Breast epithelium (tissue), 4 donors: ENCODE data around the gene ST6GALNAC3. TPM values are rescaled to one million over a fixed set of nuclear protein-coding genes. Genes with fewer than 3 reads are reported as not detected.

Experiments
- DNase-seq, 2 donors: peaks; one replicate each; pipeline ENCODE4 v3.0.0-alpha.2; 2019; ENCODE audit warnings: low spot score in 2 of 2
- H3K27ac ChIP-seq, 2 donors: fragments of 200-600 bp; sonication (generic) in 1 of 2; one replicate each; pipeline ENCODE4 v1.5.1; 2016 to 2019; ENCODE audit warnings: mild to moderate bottlenecking in 1 of 2
- H3K27me3 ChIP-seq, 2 donors: fragments of 200-600 bp; sonication (generic) in 1 of 2; one replicate each; pipeline versions ENCODE4 v1.5.1 to v1.6.0; 2017 to 2019; ENCODE audit warnings: control low read depth in 1 of 2, mild to moderate bottlenecking in 1 of 2
- H3K36me3 ChIP-seq: fragments of 200-600 bp; one replicate; pipeline ENCODE4 v1.5.1; 2019
- H3K4me1 ChIP-seq, 2 donors: fragments of 200-600 bp; sonication (generic); one replicate each; pipeline ENCODE4 v1.5.1; 2016 to 2019; ENCODE audit warnings: control low read depth in 1 of 2
- H3K4me3 ChIP-seq, 3 donors: fragments of 200-600 bp; sonication (generic); 1 replicate in 2 of 3; 2 replicates in 1 of 3; pipeline ENCODE4 v1.5.1; 2016 to 2019; ENCODE audit warnings: mild to moderate bottlenecking in 3 of 3, moderate library complexity in 2 of 3
- H3K9me3 ChIP-seq, 2 donors: fragments of 200-600 bp; sonication (generic) in 1 of 2; one replicate each; pipeline ENCODE4 v1.5.1; 2016 to 2019; ENCODE audit warnings: control low read depth in 1 of 2
- POLR2A ChIP-seq: fragments of 450-650 bp; IDR thresholded peaks from one replicate; pipeline ENCODE4 v1.6.1; 2016; ENCODE audit warnings: antibody characterized with exemption, mild to moderate bottlenecking, moderate library complexity
- POLR2AphosphoS5 ChIP-seq, 3 donors: sonication (generic); formaldehyde crosslinking; IDR thresholded peaks; one replicate each; pipeline ENCODE4 v1.6.1; 2017; ENCODE audit warnings: antibody characterized with exemption in 3 of 3
- intact Hi-C: fragments of 100-400 bp; cut with DNase I; formaldehyde crosslinking; loops from one replicate; pipeline ENCODE4 v1.15.1; 2023; ENCODE audit warnings: low total_unique reads
- total RNA-seq, 3 donors: library from RNA; depleted of rRNA; stranded (reverse); fragments of >200 nt; gene quantifications; one replicate each; pipeline ENCODE4 v1.1.0, GENCODE V29; 2016
- TF ChIP-seq, protein P1 (sequence below), 3 donors: fragments of 450-650 bp; IDR thresholded peaks; one replicate each; pipeline ENCODE4 v1.5.1; 2016 to 2017; ENCODE audit warnings: antibody characterized with exemption in 3 of 3, mild to moderate bottlenecking in 3 of 3, moderate library complexity in 3 of 3

Gene ST6GALNAC3
- total RNA-seq, 3 donors from 2014 or later: 4.1 to 14.4 (median 8.5) TPM

DNA sequence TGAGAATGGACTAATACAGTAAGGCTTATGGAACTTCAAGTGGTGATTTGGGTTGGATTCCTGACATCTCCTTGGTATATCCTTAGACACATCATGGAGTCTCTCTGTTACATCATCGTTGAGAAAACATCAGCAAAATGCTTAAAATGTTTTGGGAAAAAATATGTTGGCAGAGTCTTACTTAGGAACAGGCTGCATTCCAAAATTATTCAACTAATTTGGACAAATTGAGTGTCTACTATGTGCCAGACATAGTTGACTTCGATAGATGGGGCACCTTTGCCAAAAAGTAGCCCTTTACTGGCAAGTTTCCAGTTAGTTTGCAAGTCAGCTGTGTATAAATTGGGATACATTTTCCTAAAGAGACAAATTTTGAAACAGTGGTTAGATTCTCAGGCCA, 539.3 kb downstream of the ST6GALNAC3 start:
- no peak for DNase-seq
- intact Hi-C loops: no loop called here
- Histone ChIP-seq H3K9me3 (no peaks in the 10 kb centered on the region), H3K27me3 (no peaks in the 10 kb centered on the region), H3K4me3 (no peak overlapping the region), H3K27ac (no peak overlapping the region), H3K36me3 (no peaks in the 10 kb centered on the region), H3K4me1 (no peaks in the 10 kb centered on the region)
- no peak for TF ChIP-seq POLR2AphosphoS5 (IDR thresholded peaks at IDR 0.05)
- TF ChIP-seq, protein P1, sequence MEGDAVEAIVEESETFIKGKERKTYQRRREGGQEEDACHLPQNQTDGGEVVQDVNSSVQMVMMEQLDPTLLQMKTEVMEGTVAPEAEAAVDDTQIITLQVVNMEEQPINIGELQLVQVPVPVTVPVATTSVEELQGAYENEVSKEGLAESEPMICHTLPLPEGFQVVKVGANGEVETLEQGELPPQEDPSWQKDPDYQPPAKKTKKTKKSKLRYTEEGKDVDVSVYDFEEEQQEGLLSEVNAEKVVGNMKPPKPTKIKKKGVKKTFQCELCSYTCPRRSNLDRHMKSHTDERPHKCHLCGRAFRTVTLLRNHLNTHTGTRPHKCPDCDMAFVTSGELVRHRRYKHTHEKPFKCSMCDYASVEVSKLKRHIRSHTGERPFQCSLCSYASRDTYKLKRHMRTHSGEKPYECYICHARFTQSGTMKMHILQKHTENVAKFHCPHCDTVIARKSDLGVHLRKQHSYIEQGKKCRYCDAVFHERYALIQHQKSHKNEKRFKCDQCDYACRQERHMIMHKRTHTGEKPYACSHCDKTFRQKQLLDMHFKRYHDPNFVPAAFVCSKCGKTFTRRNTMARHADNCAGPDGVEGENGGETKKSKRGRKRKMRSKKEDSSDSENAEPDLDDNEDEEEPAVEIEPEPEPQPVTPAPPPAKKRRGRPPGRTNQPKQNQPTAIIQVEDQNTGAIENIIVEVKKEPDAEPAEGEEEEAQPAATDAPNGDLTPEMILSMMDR (IDR thresholded peaks at IDR 0.05): no peak
- no peak for TF ChIP-seq POLR2A

DNA sequence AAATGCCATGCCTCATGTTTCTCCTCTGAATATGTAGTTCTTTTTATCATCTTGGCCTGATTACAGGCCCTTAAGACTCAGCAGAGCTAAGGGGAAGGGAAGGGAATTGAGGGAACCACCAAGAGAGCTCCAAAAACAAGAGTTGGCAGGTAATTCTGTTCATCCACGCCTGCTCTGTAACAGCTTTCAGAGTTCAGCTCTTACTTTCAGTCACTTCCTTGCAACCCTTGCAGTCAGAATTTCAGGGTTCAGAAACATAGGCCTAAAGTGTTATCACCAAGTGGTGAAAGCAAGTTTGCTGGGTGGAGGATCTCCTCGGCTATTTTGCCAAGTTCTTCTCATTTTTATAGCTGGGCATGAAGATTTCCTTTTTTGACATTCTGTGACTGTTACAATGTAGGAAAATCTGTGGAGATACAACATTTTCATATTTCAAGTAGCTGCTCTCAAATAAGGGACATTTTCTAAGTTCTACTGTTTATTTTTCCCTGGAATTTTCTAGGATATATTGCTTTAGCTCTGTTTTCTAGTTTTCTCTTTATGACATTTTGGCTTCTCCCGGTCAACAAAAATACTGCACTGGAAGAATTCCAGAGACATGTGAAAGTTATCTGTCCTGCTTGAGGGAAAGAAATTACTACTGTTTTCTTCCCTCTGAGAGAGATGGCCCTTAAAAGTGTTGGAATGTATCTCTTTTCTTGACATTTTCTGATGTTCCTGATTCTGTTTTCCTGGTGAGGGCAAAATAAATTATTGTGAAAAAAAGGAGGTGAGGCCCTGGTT, 540.9 kb downstream of the ST6GALNAC3 start:
- intact Hi-C loops: no loop called here
- no peaks in the 10 kb centered on the region for H3K36me3 ChIP-seq
- no peaks in the 10 kb centered on the region for H3K27me3 ChIP-seq
- TF ChIP-seq, protein P1 (IDR thresholded peaks at IDR 0.05): no peak
- TF ChIP-seq POLR2A: no peak
- no peak overlapping the region for H3K27ac ChIP-seq
- no peaks in the 10 kb centered on the region for H3K4me1 ChIP-seq
- no peak overlapping the region for H3K4me3 ChIP-seq
- no peaks in the 10 kb centered on the region for H3K9me3 ChIP-seq
- DNase-seq: no peak

DNA sequence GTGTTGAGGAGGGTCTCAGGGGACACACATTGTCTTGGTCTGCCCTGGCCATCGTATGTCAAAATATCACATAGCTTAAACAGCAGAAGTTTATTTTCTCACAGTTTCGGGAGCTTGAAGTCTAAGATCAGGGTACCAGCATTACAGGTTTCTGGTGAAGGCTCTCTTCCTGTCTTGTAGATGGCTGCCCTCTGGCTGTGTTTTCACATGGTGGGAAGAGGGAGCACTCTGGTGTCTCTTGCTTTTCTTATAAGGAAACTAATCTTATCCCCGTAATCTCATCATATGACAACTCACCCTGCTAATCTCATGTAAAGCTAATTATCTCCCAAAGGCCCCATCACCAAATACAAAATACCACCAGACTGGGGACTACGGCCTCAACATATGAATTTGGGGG, 545.8 kb downstream of the ST6GALNAC3 start:
- TF ChIP-seq POLR2A (no peak), POLR2AphosphoS5 (IDR thresholded peaks at IDR 0.05) (no peak)
- TF ChIP-seq, protein P1 (IDR thresholded peaks at IDR 0.05): no peak
- no peaks in the 10 kb centered on the region for H3K9me3 ChIP-seq
- DNase-seq: no peak
- intact Hi-C loops: loop anchor here (1.0 kb wide), 1 partner anchor 8 kb away; no protein-coding TSS in a partner anchor
- H3K4me3 ChIP-seq: no peak overlapping the region
- no peaks in the 10 kb centered on the region for H3K27me3 ChIP-seq
- no peaks in the 10 kb centered on the region for H3K36me3 ChIP-seq
- no peak overlapping the region for H3K27ac ChIP-seq
- no peaks in the 10 kb centered on the region for H3K4me1 ChIP-seq

DNA sequence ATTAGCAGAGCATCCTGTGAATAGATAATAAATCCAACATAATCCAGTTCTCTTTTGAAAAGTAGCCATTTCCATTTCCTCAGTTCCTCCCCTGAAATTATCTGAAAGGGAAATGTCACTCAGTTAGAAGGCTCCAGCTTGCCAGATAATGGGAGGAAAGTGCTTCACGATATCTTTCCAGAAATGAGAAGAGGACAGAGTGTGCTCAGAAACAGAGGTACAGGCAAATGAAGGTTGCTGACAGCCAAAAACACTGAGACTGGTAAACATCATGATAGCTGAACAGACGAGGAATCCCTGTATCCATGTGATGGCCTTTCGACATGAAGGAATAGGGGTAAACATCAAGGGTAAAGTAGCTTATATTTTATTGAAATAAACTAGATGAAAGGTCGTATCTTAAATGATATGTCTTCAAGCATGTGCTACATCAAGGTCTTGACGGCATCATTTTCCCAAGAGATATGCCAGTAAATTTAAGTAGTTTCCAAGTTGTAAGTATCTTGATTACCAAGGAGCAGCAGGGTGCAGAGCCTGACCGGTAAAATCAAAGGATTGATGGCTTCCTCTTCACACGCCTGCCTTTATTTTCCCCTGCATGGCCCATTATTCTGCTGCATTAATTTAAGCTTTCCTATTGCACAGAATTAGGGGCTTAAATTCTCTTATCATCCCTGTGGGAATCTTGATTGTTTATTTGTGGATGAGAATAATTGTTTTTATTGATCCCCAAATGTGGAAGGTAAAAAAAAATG, 548.4 kb downstream of the ST6GALNAC3 start:
- H3K36me3 ChIP-seq: no peaks in the 10 kb centered on the region
- no peaks in the 10 kb centered on the region for H3K27me3 ChIP-seq
- H3K9me3 ChIP-seq: no peaks in the 10 kb centered on the region
- intact Hi-C loops: no loop called here
- no peak overlapping the region for H3K27ac ChIP-seq
- no peak overlapping the region for H3K4me3 ChIP-seq
- no peak for DNase-seq
- no peaks in the 10 kb centered on the region for H3K4me1 ChIP-seq
- TF ChIP-seq POLR2AphosphoS5 (IDR thresholded peaks at IDR 0.05) (no peak), POLR2A (no peak)
- TF ChIP-seq, protein P1 (IDR thresholded peaks at IDR 0.05): no peak
